Epidermal melanocyte (primary cell): ENCODE results near the gene BRAF.
"Not testable (repeated sequence)": the region's sequence is repeated elsewhere in the genome, so short reads cannot be mapped to it uniquely, and the experiment has no call there.

Source experiments
- DNase-seq: peaks from one replicate; pipeline ENCODE4 v3.0.0; 2011; ENCODE audit warnings: low spot score; ENCODE audit not compliant: insufficient read length

BRAF gene

DNA sequence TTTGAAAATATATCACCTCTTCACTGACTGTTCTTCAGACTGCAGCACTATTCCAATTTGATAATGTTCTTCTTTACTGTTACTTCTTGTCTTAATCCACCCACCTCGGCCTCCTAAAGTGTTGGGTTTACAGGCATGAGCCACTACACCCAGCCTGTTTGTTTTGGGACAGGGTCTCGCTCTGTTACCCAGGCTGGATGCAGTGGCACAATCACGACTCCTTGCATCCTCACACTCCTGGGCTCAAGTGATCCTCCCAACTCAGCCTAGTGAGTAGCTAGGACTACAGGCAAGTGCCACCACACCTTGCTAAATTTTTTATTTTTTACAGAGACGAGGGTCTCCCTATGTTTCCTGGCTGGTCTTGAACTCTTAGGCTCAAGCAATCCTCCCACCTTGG, 150.4 kb downstream of the BRAF start:
- DNase-seq = no peak

DNA sequence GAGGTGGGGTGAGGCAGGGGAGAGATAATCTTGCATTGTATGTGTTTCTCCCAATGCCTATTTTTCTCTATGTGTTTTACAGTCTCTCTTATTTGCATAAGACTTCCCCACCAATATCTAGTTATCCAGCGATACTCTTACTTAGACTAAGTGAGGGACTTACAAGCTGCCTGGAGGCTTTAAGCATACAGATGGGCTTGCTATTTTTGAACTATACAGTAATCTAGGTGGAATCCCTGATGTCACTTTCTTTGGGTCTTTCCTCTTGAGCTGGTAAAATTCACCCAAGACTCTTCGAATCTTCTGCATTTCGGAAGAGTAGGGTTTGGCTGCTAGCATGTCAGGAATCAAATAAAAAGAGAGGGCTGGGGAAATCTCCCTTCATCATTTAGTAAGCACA, 151.6 kb downstream of the BRAF start:
- no peak for DNase-seq

DNA sequence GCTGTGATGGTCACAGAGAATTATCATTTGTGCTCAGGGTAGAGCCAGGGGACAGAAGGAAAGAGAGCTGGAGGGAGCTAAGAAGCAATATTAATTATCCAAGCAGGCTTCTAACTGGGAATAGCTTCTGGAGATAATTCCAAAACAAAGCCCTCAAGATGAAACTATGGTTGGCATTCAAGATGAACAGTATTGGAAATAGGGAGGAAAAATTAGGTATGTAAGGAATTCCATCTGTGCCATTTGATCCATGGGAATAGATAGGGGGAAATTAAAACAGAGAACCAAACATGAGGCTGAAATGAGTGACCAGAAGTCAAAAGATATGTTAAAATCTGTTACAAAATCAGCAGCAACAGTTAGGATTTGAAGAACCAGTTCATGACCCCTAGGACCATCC, 152.9 kb downstream of the BRAF start:
- DNase-seq = no peak

DNA sequence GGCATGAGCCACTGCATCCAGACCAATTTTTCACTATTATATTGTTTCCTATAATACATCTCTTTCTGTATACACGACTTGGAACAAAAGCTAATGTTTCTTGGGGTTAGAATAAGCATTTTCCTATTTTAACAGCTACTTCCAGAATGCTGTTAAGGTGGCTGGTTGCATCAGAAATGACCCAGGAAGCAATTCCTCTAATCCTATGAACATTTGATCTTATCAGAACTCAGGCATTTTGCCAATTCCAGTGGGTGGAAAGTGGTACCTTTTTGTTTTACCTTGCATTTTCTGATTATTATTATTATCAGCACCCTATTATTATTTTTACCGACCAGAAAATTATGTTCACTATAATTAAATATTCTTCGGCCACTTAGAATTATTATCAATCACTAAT, 154.9 kb downstream of the BRAF start:
- DNase-seq = no peak

- DNase-seq = no peak
Measured at GRCh38 chr7:140767418-140767817, 157.3 kb downstream of the BRAF start.

DNA sequence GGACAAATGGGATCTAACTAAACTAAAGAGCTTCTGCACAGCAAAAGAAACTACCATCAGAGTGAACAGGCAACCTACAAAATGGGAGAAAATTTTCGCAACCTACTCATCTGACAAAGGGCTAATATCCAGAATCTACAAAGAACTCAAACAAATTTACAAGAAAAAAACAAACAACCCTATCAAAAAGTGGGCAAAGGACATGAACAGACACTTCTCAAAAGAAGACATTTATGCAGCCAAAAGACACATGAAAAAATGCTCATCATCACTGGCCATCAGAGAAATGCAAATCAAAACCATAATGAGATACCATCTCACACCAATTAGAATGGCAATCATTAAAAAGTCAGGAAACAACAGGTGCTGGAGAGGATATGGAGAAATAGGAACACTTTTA, 159.3 kb downstream of the BRAF start:
- DNase-seq = not testable (repeated sequence)

DNA sequence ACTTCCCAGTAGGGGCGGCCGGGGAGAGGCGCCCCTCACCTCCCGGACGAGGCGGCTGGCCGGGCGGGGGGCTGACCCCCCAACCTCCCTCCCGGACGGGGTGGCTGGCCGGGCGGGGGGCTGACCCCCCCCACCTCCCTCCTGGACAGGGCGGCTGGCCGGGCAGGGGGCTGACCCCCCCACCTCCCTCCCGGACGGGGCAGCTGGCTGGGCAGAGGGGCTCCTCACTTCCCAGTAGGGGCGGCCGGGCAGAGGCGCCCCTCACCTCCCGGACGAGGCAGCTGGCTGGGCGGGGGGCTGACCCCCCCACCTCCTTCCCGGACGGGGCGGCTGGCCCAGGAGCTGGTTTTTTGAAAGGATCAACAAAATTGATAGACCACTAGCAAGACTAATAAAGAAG, 161.6 kb downstream of the BRAF start:
- not testable (repeated sequence) for DNase-seq

GRCh38 chr7:140761375-140761774, 163.4 kb downstream of the BRAF start:
- DNase-seq = not testable (repeated sequence)

DNA sequence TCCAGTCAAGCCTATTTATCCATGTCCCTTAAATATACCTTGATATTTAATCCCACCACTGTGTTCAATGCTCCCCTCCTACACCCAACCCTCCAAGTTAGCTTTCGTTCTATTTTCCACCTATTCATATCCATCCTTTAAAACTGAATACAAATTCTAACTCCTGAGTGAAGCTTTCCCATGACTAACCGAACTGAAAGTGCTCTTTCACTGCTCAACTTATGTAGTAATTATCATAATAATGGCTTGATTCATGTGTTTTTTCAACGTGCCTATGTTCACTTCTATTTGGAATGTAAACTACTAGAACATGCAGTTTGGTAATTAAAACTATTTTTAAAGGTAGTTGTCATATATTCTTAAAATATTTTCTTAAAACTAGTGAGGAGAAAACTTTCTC, 170.2 kb downstream of the BRAF start:
- DNase-seq = no peak

- no peak for DNase-seq
Measured at GRCh38 chr7:140752533-140752932, 172.2 kb downstream of the BRAF start.

- DNase-seq = no peak
Measured at GRCh38 chr7:140746751-140747150, 178.0 kb downstream of the BRAF start.

GRCh38 chr7:140745266-140746058, 179.3 kb downstream of the BRAF start:
- DNase-seq = no peak

DNA sequence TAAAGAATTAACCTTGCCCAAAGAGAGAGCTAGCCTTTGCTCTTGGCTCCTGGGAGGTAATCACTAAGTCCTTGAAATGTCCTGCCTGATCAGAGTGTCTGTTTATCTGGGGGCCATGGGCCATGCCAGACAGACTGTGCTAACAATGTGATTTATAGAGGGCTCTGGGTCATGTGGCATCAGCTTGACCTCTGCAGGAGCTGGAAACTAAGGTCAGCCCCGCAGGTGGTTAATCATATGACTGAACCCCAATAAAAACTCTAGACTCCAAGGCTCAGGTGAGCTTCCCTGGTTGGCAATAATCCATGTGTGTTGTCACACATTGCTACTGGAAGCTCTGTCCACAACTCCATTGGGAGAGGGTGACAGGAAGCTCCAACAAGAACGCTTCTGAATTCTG, 180.7 kb downstream of the BRAF start:
- no peak for DNase-seq

- not testable (repeated sequence) for DNase-seq
Measured at GRCh38 chr7:140743255-140743654, 181.5 kb downstream of the BRAF start.

GRCh38 chr7:140738280-140738679, 186.4 kb downstream of the BRAF start:
- no peak for DNase-seq

DNA sequence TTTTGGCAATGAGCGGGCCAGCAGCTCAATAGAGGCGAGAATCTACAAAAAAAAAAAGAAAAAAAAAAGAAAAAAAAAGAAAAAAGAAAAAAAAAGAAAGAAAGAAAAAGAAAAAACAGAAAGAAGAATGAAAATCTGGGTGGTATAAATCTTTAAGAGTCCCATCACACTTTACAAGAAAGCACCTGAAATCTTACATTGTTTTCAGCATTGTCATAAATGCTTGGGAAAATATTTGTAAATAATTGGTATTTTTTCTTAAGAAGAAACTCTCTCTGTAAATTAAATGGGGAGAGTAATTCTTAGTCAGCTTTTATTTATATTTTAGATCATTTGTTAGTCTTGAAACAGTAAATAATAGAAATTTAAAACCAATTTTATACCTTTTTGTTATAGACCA, 190.0 kb downstream of the BRAF start:
- DNase-seq = no peak

DNA sequence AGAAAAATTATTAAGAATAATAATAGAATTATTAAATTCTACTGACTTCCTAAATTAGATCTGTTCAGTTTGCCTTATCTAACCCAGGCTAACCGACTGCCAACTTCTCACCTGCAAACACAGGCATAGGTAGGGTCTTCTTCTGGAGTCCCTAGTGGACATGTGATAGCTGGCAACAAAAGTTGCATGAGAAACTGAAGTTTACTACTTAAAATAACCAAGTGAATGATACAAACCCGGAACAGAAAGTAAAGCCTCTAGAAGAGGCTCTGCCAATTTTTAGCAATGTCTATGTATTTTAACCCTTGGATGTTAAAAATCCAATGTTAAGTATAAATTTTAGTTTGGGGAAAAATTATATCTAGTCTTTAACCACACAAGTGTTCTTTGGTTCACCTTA, 190.6 kb downstream of the BRAF start:
- no peak for DNase-seq

GRCh38 chr7:140732416-140732815, 192.3 kb downstream of the BRAF start:
- no peak for DNase-seq

GRCh38 chr7:140726281-140726680, 198.4 kb downstream of the BRAF start:
- no peak for DNase-seq

GRCh38 chr7:140724706-140725105, 200.0 kb downstream of the BRAF start:
- no peak for DNase-seq

DNA sequence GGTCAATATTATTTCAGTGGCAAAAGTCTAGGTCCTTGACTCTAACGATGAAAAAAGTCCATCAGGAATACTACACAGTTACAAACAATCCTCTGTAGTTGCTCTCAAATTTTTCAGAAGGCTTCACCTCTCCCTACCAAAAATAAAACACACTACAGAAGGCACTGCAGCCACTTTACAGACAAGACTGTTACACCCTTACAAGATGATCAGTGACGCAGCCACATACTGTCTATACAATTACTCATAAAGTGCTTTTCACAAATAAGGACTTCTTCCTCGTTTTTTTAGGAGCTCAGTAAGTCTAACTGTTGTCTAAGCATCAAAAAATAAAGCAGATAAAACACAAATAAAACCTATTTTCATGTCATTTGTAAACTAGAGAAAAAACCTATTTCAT, 201.2 kb downstream of the BRAF start:
- DNase-seq = no peak

DNA sequence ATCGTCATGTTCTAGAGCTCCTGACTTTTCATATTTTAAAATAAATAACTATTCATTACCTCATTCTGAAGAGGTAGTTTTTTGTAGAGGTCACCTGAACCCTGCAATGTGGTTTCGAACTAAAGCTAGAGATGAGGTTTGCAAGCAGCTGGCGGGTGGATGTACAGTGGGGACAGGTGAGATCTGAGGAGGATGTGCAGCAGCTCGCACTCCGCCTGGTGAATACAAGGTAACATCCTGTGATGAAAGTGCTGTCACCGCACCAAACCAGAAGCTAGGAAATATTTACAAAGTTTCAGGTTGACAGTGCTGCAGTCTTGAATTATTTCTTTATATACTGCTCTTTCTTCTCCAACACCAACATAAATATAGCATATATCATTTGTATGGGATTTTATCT, 201.7 kb downstream of the BRAF start:
- no peak for DNase-seq

DNA sequence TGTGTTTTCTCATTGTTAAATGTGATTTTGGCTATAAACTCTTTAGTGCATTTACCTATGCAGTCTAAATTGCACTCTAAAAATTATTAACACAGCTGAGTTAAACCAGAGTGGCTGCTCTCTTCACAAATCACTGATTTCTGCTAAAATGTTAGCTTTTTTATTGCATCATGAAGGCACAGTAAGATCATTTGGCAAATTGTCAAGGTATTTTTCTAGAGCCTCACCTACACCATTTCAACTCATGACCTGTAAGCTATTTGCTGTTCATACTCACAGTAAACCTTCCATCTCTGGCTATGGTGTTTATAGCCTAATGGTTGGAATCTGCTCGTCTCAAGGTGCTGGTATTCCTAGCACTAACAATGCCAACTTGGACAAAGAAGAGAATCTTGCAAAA, 202.5 kb downstream of the BRAF start:
- DNase-seq = no peak

GRCh38 chr7:140719721-140720120, 205.0 kb downstream of the BRAF start:
- DNase-seq = no peak
